SK-N-SH (cell line): ENCODE data around the gene PILRB.

Source experiments
- FOXM1 ChIP-seq: IDR thresholded peaks from 2 replicates; pipeline ENCODE4 v1.4.0; 2012; ENCODE audit warnings: low read depth, mild to moderate bottlenecking
- IRF3 ChIP-seq: fragments of 150-350 bp; IDR thresholded peaks from 2 replicates; pipeline ENCODE4 v1.6.1; 2016; ENCODE audit warnings: mild to moderate bottlenecking, low read depth, low read length

GRCh38 chr7:100407285-100408180 lies 49.6 kb downstream of the PILRB start:
- no peak for TF ChIP-seq IRF3
- TF ChIP-seq FOXM1, result no peak
